ENCODE results near the gene ENTPD2.
"Not testable (repeated sequence)": the region's sequence is repeated elsewhere in the genome, so short reads cannot be mapped to it uniquely, and the experiment has no call there.

- not testable (repeated sequence) for TF ChIP-seq CTCF, POLR2A (IDR thresholded peaks at IDR 0.05)
These were observed 8.9 kb upstream of the ENTPD2 start for GRCh38 chr9:137062798-137063197.
